CD4-positive, alpha-beta T cell treated with Interleukin-17A for 4 hours (primary cell): ENCODE results near the gene IQCE.
"Not testable (repeated sequence)": the region's sequence is repeated elsewhere in the genome, so short reads cannot be mapped to it uniquely, and the experiment has no call there.

ENCODE experiments used
- DNase-seq: peaks from one replicate; pipeline ENCODE4 v3.0.0-alpha.2; 2020; ENCODE audit warnings: mixed read lengths

IQCE gene

GRCh38 chr7:2604608-2605174 lies 45.9 kb downstream of the IQCE start:
- no peak for DNase-seq

- no peak for DNase-seq
Measured at GRCh38 chr7:2605608-2606538, 47.1 kb downstream of the IQCE start.

- no peak for DNase-seq
Measured at GRCh38 chr7:2606539-2606936, 47.8 kb downstream of the IQCE start.

GRCh38 chr7:2607122-2607922 lies 48.5 kb downstream of the IQCE start:
- no peak for DNase-seq

GRCh38 chr7:2607923-2608904 lies 49.4 kb downstream of the IQCE start:
- DNase-seq, result no peak

GRCh38 chr7:2608921-2609411 lies 50.2 kb downstream of the IQCE start:
- DNase-seq, result peak; percentile 26

GRCh38 chr7:2609646-2610045 lies 50.9 kb downstream of the IQCE start:
- DNase-seq, result not testable (repeated sequence)

GRCh38 chr7:2610466-2610865 lies 51.7 kb downstream of the IQCE start:
- no peak for DNase-seq

- DNase-seq, result no peak
Measured at GRCh38 chr7:2610898-2611297, 52.1 kb downstream of the IQCE start.

- no peak for DNase-seq
Measured at GRCh38 chr7:2611401-2611800, 52.6 kb downstream of the IQCE start.

- no peak for DNase-seq
Measured at GRCh38 chr7:2611922-2612321, 53.1 kb downstream of the IQCE start.

- DNase-seq, result peak; percentile 17
Measured at GRCh38 chr7:2612445-2613097, 53.8 kb downstream of the IQCE start.

- no peak for DNase-seq
Measured at GRCh38 chr7:2613098-2613930, 54.5 kb downstream of the IQCE start.

- DNase-seq, result no peak
Measured at GRCh38 chr7:2613931-2614600, 55.3 kb downstream of the IQCE start.

GRCh38 chr7:2614631-2615330 lies 56.0 kb downstream of the IQCE start:
- no peak for DNase-seq

GRCh38 chr7:2616387-2617324 lies 57.9 kb downstream of the IQCE start:
- no peak for DNase-seq

GRCh38 chr7:2617325-2617905 lies 58.6 kb downstream of the IQCE start:
- DNase-seq, result no peak

- DNase-seq, result no peak
Measured at GRCh38 chr7:2619116-2619515, 60.3 kb downstream of the IQCE start.
